ENCODE results near the gene L2HGDH.

L2HGDH gene

GRCh38 chr14:50263321-50263720, 48.7 kb downstream of the L2HGDH start:
- no peaks in the 10 kb centered on the region for H3K9me2 ChIP-seq (replicated peaks; ENCODE audit: control insufficient read depth, low read length)
- no peaks in the 10 kb centered on the region for H4K20me1 ChIP-seq (ENCODE audit: control insufficient read depth, insufficient read depth, low read depth, low read length)
- H3K27ac ChIP-seq (ENCODE audit: low read depth, low read length): no peak overlapping the region
- no peak for TF ChIP-seq CTCF (IDR thresholded peaks at IDR 0.05; ENCODE audit: low read depth, low read length, poor library complexity, severe bottlenecking)
- H3K27me3 ChIP-seq (ENCODE audit: control insufficient read depth, low read length): no peaks in the 10 kb centered on the region
- no peaks in the 10 kb centered on the region for H3K9me3 ChIP-seq (ENCODE audit: control insufficient read depth, insufficient read depth, low read length)
- no peak overlapping the region for H3K4me3 ChIP-seq (ENCODE audit: low read length)
- H3K36me3 ChIP-seq (ENCODE audit: control insufficient read depth, low read length): peaks cover 3% of the 10 kb centered on the region; the same call in 1 of the 2 replicates
- H3K4me1 ChIP-seq (ENCODE audit: control insufficient read depth, low read length): no peaks in the 10 kb centered on the region
- no peaks in the 10 kb centered on the region for H3K79me2 ChIP-seq (ENCODE audit: control insufficient read depth, low read length)
- H3F3A ChIP-seq (ENCODE audit: control insufficient read depth, insufficient read depth): no peaks in the 10 kb centered on the region
- H3K4me2 ChIP-seq (ENCODE audit: low read length): no peak overlapping the region

- H3K36me3 ChIP-seq (ENCODE audit: control insufficient read depth, low read length): peaks cover 3% of the 10 kb centered on the region; the same call in 1 of the 2 replicates
- H3K27ac ChIP-seq (ENCODE audit: low read depth, low read length): no peak overlapping the region
- H3K79me2 ChIP-seq (ENCODE audit: control insufficient read depth, low read length): no peaks in the 10 kb centered on the region
- H3K9me2 ChIP-seq (replicated peaks; ENCODE audit: control insufficient read depth, low read length): no peaks in the 10 kb centered on the region
- no peaks in the 10 kb centered on the region for H3F3A ChIP-seq (ENCODE audit: control insufficient read depth, insufficient read depth)
- no peak overlapping the region for H3K4me2 ChIP-seq (ENCODE audit: low read length)
- no peaks in the 10 kb centered on the region for H3K9me3 ChIP-seq (ENCODE audit: control insufficient read depth, insufficient read depth, low read length)
- no peak overlapping the region for H3K4me3 ChIP-seq (ENCODE audit: low read length)
- no peaks in the 10 kb centered on the region for H3K27me3 ChIP-seq (ENCODE audit: control insufficient read depth, low read length)
- H3K4me1 ChIP-seq (ENCODE audit: control insufficient read depth, low read length): no peaks in the 10 kb centered on the region
- H4K20me1 ChIP-seq (ENCODE audit: control insufficient read depth, insufficient read depth, low read depth, low read length): no peaks in the 10 kb centered on the region
- TF ChIP-seq CTCF (IDR thresholded peaks at IDR 0.05; ENCODE audit: low read depth, low read length, poor library complexity, severe bottlenecking) (no peak), EZH2phosphoT487 (IDR thresholded peaks at IDR 0.05; ENCODE audit: borderline replicate concordance, low read length) (no peak)
Observed at GRCh38 chr14:50262865-50263264, 49.2 kb downstream of the L2HGDH start.

- no peaks in the 10 kb centered on the region for H3K79me2 ChIP-seq (ENCODE audit: control insufficient read depth, low read length)
Observed at GRCh38 chr14:50260511-50260910, 51.5 kb downstream of the L2HGDH start.

More at GRCh38 chr14:50260511-50260910, 51.5 kb downstream of the L2HGDH start:
- H3K9me3 ChIP-seq (ENCODE audit: control insufficient read depth, insufficient read depth, low read length): no peaks in the 10 kb centered on the region
- no peak overlapping the region for H3K4me3 ChIP-seq (ENCODE audit: low read length)
- H3K4me2 ChIP-seq (ENCODE audit: low read length): no peak overlapping the region
- H3F3A ChIP-seq (ENCODE audit: control insufficient read depth, insufficient read depth): no peaks in the 10 kb centered on the region
- H3K27ac ChIP-seq (ENCODE audit: low read depth, low read length): no peak overlapping the region
- H3K27me3 ChIP-seq (ENCODE audit: control insufficient read depth, low read length): no peaks in the 10 kb centered on the region
- H3K36me3 ChIP-seq (ENCODE audit: control insufficient read depth, low read length): peaks cover 3% of the 10 kb centered on the region; the same call in 1 of the 2 replicates
- no peaks in the 10 kb centered on the region for H3K4me1 ChIP-seq (ENCODE audit: control insufficient read depth, low read length)
- H4K20me1 ChIP-seq (ENCODE audit: control insufficient read depth, insufficient read depth, low read depth, low read length): no peaks in the 10 kb centered on the region
- no peaks in the 10 kb centered on the region for H3K9me2 ChIP-seq (replicated peaks; ENCODE audit: control insufficient read depth, low read length)
- TF ChIP-seq CTCF (IDR thresholded peaks at IDR 0.05; ENCODE audit: low read depth, low read length, poor library complexity, severe bottlenecking): peak; percentile 53
- no peak for TF ChIP-seq EZH2phosphoT487 (IDR thresholded peaks at IDR 0.05; ENCODE audit: borderline replicate concordance, low read length)

Data from DOHH2 (cell line).